Measurements from ENCODE around the gene PRKAG2. TPM values are rescaled to one million over a fixed set of nuclear protein-coding genes. Genes with fewer than 3 reads are reported as not detected.

PRKAG2 gene
- total and polyA plus RNA-seq, 2 of the 13 experiments (the other 11 are each of a cell fraction or from before 2014, with no cell fraction given) = 0.90 to 1.3 TPM

DNA sequence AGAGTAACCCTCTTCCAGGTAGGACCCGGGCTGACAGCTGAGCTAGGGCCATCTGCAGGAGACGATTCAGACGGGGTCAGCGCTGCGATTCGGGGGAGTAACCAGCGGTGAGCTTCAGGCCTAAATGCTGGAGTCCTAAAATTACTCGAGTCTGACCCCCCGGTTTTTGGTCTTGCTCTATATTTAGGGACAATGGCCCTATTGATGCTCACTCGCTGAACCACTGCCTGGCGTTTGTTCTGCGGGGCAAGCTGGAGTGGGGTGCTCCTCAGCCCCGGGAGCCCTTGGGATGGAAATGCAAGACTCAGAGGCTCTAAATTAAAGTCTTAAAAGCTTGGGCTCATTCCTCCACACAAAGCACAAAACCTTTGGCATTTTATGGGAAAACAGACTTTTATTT, 120.0 kb downstream of the PRKAG2 start:
- intact Hi-C loops (cut with micrococcal nuclease; ENCODE audit: unreplicated experiment) = no loop called here
- no peak for FAIRE-seq
- Histone ChIP-seq H3K9me3 (ENCODE audit: low read length) (no peaks in the 10 kb centered on the region), H3K9ac (ENCODE audit: insufficient read depth, low read depth, low read length) (no peak overlapping the region), H3K27ac (ENCODE audit: extremely low read length, insufficient read depth, low read length) (no peak overlapping the region), H3K36me3 (replicated peaks in 1 of 2; ENCODE audit: control insufficient read depth in 1 of 2, insufficient read depth in 2 of 2, low read length in 2 of 2) (no peaks in the 10 kb centered on the region), H3K4me1 (ENCODE audit: insufficient read depth, low read length) (peaks cover 7% of the 10 kb centered on the region; the same call in 1 of the 2 replicates), H4K20me1 (ENCODE audit: insufficient read depth, low read length) (no peaks in the 10 kb centered on the region), H3K4me3 (replicated peaks in 1 of 3; ENCODE audit: insufficient read depth in 1 of 3, low read depth in 2 of 3, low read length in 3 of 3) (no peak overlapping the region), H3K79me2 (ENCODE audit: insufficient read depth, low read length) (no peaks in the 10 kb centered on the region), H3K4me2 (ENCODE audit: low read depth, low read length) (no peak overlapping the region), H3K27me3 (ENCODE audit: control insufficient read depth in 1 of 2, insufficient read depth in 2 of 2, low read length in 2 of 2) (peaks cover 0 to 13% of the 10 kb centered on the region in 2 experiments; a peak in 4 of 5 replicates), H2AFZ (ENCODE audit: low read length) (no peak overlapping the region)
- in situ Hi-C loops (cut with HindIII; ENCODE audit: extremely low pct_ligation_motif_present, low pct_unique_long_range_greater_than_20kb) = loop anchor here (5.0 to 10.0 kb wide), 2 partner anchors 130 to 192 kb away; no protein-coding TSS in a partner anchor
- 49% methylated on average over 13 of the region's 13 CpGs for WGBS (ENCODE audit: low lambda C conversion rate)
- ATAC-seq = no peak
- CTCF ChIA-PET (ENCODE audit: low intra/inter-chr PET ratio, low total read pairs) = interaction anchor here (1.7 kb wide), 1 partner anchor 131 kb away, joined by 5 read pairs; no protein-coding TSS in a partner anchor
- TF ChIP-seq KDM2A (CRISPR knock-in tag; IDR thresholded peaks at IDR 0.05; ENCODE audit: borderline replicate concordance, low read depth) (no peak), ONECUT2 (CRISPR knock-in tag; IDR thresholded peaks at IDR 0.05) (no peak), ZFYVE20 (CRISPR knock-in tag; IDR thresholded peaks at IDR 0.05; ENCODE audit: borderline replicate concordance, low read depth) (no peak), MBNL3 (CRISPR knock-in tag; conservative IDR thresholded peaks at IDR 0.05) (no peak), SRF (IDR thresholded peaks at IDR 0.05; ENCODE audit: low read depth, low read length) (no peak)
- POLR2A ChIA-PET = no interaction called here
- BruUV-seq (replicated peaks) = no TSS peak
- no peak for DNase-seq (ENCODE audit: low spot score)

DNA sequence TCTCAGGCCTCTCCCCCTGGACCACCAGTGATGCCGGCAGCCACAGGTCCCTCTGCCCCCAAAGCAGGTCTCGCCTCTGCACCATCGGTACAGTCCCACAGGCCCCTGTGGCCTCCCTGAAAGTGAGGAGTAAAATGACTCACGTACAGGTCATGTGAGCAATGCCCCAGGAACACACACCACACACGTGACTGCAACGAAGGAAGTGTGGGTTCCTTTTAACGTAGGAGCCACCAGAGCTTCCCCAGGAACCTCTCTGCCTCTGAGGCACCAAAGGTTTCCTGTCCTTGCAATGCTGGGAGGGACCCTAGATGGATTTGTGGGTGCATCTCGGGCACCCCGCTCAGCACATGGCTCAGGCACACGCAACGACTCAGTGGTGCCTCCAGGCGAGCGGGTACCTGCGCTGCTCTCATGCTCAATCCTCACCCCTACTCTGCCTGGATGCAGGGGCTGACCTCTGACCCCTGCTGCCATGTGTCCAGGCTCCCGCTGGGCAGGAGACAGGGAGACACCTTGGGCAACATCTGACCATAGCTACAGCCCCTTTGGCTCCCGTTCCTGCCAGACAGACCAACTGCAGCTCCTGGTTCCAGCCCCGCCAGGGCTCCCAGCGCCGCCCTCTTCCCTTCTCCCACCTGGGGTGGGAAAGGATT, 120.7 kb downstream of the PRKAG2 start:
- Histone ChIP-seq H3K9ac (ENCODE audit: insufficient read depth, low read depth, low read length) (no peak overlapping the region), H4K20me1 (ENCODE audit: insufficient read depth, low read length) (no peaks in the 10 kb centered on the region), H2AFZ (ENCODE audit: low read length) (no peak overlapping the region), H3K27me3 (ENCODE audit: control insufficient read depth in 1 of 2, insufficient read depth in 2 of 2, low read length in 2 of 2) (peaks cover 0 to 13% of the 10 kb centered on the region in 2 experiments; a peak in 4 of 5 replicates), H3K9me3 (ENCODE audit: low read length) (no peaks in the 10 kb centered on the region), H3K4me3 (replicated peaks in 1 of 3; ENCODE audit: insufficient read depth in 1 of 3, low read depth in 2 of 3, low read length in 3 of 3) (no peak overlapping the region), H3K4me1 (ENCODE audit: insufficient read depth, low read length) (peaks cover 7% of the 10 kb centered on the region; the same call in 1 of the 2 replicates), H3K79me2 (ENCODE audit: insufficient read depth, low read length) (no peaks in the 10 kb centered on the region), H3K27ac (ENCODE audit: extremely low read length, insufficient read depth, low read length) (no peak overlapping the region), H3K4me2 (ENCODE audit: low read depth, low read length) (no peak overlapping the region), H3K36me3 (replicated peaks in 1 of 2; ENCODE audit: control insufficient read depth in 1 of 2, insufficient read depth in 2 of 2, low read length in 2 of 2) (no peaks in the 10 kb centered on the region)
- WGBS (ENCODE audit: low lambda C conversion rate) = 51% methylated on average over 10 of the region's 19 CpGs
- FAIRE-seq = no peak
- no peak for ATAC-seq
- DNase-seq (ENCODE audit: low spot score) = no peak
- CTCF ChIA-PET (ENCODE audit: low intra/inter-chr PET ratio, low total read pairs) = no interaction called here
- TF ChIP-seq USF2 (IDR thresholded peaks at IDR 0.05; ENCODE audit: low read depth, low read length) = peak; percentile 33; the same call in 1 of the 2 replicates
- TF ChIP-seq USF2 (CRISPR knock-in tag; IDR thresholded peaks at IDR 0.05; ENCODE audit: borderline replicate concordance) = no peak
- TF ChIP-seq, protein P1, sequence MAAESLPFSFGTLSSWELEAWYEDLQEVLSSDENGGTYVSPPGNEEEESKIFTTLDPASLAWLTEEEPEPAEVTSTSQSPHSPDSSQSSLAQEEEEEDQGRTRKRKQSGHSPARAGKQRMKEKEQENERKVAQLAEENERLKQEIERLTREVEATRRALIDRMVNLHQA (CRISPR knock-in tag; IDR thresholded peaks at IDR 0.05) = no peak
- TF ChIP-seq IRF9 (CRISPR knock-in tag; IDR thresholded peaks at IDR 0.05; ENCODE audit: borderline replicate concordance) = no peak
- no peak for TF ChIP-seq RFX5 (IDR thresholded peaks at IDR 0.05; ENCODE audit: low read depth, low read length)
- TF ChIP-seq FOSL2 (CRISPR knock-in tag; IDR thresholded peaks at IDR 0.05) = peak; percentile 48
- peak; percentile 48; the same call in 1 of the 2 replicates for TF ChIP-seq BHLHE40 (IDR thresholded peaks at IDR 0.05; ENCODE audit: low read length)
- no TSS peak for BruUV-seq (replicated peaks)
- POLR2A ChIA-PET = no interaction called here
- in situ Hi-C loops (cut with HindIII; ENCODE audit: extremely low pct_ligation_motif_present, low pct_unique_long_range_greater_than_20kb) (loop anchor here (5.0 to 10.0 kb wide), 2 partner anchors 129 to 191 kb away; no protein-coding TSS in a partner anchor), intact Hi-C loops (cut with micrococcal nuclease; ENCODE audit: unreplicated experiment) (no loop called here)
